Measurements from ENCODE around the gene MMRN1.

MMRN1 gene

GRCh38 chr4:89894649-89895550 lies at the start of gene MMRN1:
TSS of gene MMRN1 (plus strand) at chr4:89894854. CDS start at chr4:89894972, 118 bp downstream.
- no peak for DNase-seq

- DNase-seq, result no peak
Observed at GRCh38 chr4:89847571-89848325, 46.9 kb upstream of the MMRN1 start.

GRCh38 chr4:89855236-89855635 lies 39.4 kb upstream of the MMRN1 start:
- no peak for DNase-seq

GRCh38 chr4:89860971-89861370 lies 33.7 kb upstream of the MMRN1 start:
- DNase-seq, result no peak

DNA sequence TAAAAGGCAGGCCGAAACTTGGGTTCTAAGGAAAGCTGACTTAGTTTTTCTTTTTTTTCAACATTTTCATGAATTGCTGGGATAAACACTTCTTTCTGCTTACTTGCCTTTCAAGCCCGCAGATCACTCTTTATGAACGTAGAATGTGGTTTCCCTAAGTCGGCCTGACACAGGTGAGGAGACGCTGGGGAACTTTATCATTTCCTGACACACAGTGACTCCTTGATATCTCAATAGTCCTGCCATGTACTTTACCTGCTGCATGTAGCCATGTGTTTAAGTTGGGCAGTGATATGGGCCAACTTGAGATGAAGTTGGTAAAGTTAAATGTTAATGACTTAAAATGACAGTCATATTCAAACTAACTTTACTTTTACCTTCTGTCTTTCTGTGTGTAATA lies 31.1 kb upstream of the MMRN1 start:
- no peak for DNase-seq

GRCh38 chr4:89868276-89868675 lies 26.4 kb upstream of the MMRN1 start:
- no peak for DNase-seq

GRCh38 chr4:89868999-89869589 lies 25.6 kb upstream of the MMRN1 start:
- DNase-seq, result no peak

GRCh38 chr4:89871211-89871610 lies 23.4 kb upstream of the MMRN1 start:
- no peak for DNase-seq

- DNase-seq, result no peak
Observed at GRCh38 chr4:89876548-89876947, 18.1 kb upstream of the MMRN1 start.

DNA sequence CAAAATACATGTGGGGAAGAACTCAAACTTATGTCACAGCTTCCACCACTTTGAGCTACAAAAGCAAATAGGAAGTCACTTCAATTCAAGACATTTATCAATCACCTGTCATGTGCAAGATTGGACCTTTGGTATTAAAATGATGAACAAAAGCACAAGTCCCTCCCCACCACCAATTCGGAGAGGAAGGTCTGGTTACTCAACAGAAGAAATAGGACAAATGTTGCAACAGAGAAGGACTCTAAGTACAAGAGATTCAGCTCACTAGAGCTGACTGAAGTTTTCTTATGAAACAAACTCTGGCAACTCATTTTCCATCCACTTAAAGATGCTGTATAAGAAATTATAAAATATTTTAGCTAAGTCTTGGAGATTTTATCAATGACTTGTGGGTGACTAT lies 16.0 kb upstream of the MMRN1 start:
- no peak for DNase-seq

- DNase-seq, result no peak
Observed at GRCh38 chr4:89879215-89879614, 15.4 kb upstream of the MMRN1 start.

GRCh38 chr4:89889289-89889688 lies 5.4 kb upstream of the MMRN1 start:
- no peak for DNase-seq

GRCh38 chr4:89897867-89898266 lies 3.2 kb downstream of the MMRN1 start:
- DNase-seq, result no peak

DNA sequence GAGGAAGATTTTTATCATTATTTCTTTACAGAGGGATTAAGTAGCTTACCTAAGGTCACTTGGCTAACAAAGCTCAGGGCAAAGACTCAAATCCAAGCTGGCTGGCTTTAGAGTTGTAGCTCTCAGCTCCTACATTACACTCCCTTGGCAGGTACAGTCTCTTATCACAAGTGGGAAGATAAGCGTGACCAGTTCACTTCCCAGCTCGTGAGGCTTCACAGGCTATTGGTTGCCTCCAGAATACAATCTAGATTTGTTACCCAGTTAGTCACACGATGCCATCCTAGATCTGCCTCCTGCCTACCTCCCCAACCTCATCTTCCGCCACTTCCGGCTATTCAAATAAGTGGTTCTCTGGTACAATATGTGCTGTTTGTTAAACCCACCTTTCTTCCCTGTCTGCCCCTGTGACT lies 3.7 kb downstream of the MMRN1 start:
- no peak for DNase-seq

GRCh38 chr4:89899152-89899551 lies 4.5 kb downstream of the MMRN1 start:
- no peak for DNase-seq

DNA sequence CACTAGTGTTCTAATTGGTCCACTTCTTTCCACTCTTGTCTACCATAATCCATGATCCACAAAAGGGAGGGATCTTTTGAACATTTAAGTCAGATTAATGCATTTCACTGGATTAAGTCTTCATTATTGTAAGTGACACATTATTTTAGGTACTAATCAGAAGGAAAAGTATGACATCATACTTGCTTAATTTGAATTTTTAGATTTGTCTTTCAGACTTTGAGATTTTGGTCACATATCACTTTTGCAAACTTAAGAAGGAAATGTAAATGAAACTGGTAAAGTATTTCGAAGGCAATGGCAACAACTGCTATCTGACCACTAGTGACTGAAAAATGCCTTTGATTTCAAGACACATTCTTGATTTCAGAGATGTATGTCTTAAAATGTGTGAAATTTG lies 5.2 kb downstream of the MMRN1 start:
- no peak for DNase-seq

GRCh38 chr4:89901808-89902431 lies 7.3 kb downstream of the MMRN1 start:
- peak; percentile 46 for DNase-seq

GRCh38 chr4:89904524-89904923 lies 9.9 kb downstream of the MMRN1 start:
- no peak for DNase-seq

DNA sequence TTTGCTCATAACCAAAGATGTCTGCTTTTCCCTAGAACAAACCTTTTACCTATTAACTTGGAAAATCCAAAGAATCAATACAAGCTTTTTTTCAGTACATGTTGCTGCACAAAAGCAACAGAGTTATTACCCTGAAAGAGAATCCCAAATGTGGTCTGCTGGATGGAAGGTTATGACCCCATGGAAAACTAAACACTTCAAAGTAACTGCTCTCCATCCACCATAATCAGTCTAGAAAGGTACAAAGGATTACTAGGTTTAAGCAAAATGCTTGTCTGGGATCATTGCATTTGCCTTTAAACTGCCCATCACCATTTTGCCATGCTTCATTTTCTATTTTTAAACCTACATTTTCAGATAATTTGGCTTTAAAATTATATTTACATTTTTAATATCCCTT lies 11.7 kb downstream of the MMRN1 start:
- no peak for DNase-seq

DNA sequence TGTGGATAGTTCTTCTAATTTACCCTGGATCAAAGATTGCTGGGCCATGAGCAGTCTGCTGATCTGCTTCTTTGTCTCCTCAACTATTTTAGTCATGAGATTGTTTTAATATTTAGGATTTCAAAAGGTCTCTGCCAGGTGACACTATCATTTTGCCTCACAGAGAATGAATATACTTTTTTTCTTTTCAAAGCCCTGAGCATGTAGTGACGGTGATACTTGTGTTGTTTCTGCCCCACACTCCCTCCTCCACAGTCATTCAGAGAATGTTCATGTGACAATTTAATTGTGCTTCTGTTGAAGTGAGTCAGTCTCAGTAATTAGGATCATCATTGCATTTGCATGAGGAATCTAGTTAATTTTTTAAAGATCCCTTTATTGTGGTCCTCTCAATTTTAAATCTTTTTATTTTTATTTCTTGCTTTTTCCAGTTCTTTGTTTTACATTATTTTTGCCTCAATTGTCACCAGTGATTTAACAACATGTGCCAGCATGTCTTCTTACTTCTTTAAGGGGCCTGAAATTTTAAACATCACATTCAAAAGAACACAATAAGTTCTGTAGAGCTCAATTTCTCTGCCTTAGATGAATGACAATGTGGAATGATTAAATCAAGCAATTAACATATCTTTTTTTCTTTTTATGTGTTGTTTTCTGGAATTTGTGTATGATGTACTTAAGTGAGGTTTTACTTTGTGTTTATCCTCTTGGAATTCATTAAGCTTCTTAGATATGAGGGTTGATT lies 12.3 kb downstream of the MMRN1 start:
- no peak for DNase-seq

DNA sequence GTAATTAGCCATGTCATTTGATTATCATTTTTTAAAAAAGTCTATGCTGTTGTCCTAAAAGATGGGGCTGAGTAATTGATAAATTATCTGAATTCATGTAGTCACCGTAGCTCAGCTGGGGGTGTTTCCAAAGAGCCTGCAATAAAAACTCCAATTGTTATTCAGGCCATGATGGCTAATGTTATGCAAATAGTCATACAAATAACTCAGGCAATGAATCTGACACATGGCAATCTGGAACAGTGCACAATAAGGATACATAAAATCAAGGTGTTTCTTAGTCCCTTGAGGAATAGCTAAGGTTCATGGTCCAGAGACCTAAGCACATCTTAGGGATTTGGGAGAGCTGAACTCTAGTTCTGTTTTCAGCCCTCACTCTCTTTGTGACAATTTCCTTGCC lies 15.2 kb downstream of the MMRN1 start:
- DNase-seq, result no peak

DNA sequence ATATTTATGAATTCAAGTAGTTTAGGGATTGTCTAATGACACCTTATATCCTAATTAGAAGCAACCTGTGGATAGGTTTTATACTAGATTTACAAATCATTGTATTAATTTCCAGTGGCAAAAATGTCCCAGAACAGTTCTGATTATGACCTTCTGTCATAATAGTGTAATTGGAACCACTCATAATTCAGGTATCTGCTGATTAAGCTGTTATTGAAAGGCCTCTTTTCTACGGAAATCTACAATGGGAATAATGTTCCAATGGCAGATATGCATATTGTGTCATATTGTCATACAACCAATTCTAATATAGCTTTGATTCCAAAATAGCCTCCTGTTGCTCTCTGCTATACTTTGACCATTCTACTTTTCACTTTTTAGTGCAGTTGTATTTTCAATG lies 19.0 kb downstream of the MMRN1 start:
- no peak for DNase-seq
